ENCODE results near the gene DOK1. TPM values are rescaled to one million over a fixed set of nuclear protein-coding genes. Genes with fewer than 3 reads are reported as not detected.
A peak's percentile ranks its signal among the peaks of the same experiment; 100 is the strongest.

Gene DOK1
- total RNA-seq, 2 donors from 2014 or later, result 27.4 to 34.4 TPM

- H3K27me3 Mint-ChIP-seq, result peaks cover 3 to 6% of the 10 kb centered on the region in 2 donors
- ATAC-seq (no peak), DNase-seq (ENCODE audit: low spot score) (no peak)
- peaks cover 16 to 23% of the 10 kb centered on the region in 2 donors for H3K4me1 Mint-ChIP-seq (ENCODE audit: low read depth in 2 of 2)
- no peak overlapping the region for H3K27ac Mint-ChIP-seq
- H3K9me3 Mint-ChIP-seq, result peaks cover 9% of the 10 kb centered on the region
- no peaks in the 10 kb centered on the region for H3K36me3 Mint-ChIP-seq
- no peak overlapping the region for H3K4me3 Mint-ChIP-seq
These were observed 21.8 kb downstream of the DOK1 start for GRCh38 chr2:74576211-74576862.

DNA sequence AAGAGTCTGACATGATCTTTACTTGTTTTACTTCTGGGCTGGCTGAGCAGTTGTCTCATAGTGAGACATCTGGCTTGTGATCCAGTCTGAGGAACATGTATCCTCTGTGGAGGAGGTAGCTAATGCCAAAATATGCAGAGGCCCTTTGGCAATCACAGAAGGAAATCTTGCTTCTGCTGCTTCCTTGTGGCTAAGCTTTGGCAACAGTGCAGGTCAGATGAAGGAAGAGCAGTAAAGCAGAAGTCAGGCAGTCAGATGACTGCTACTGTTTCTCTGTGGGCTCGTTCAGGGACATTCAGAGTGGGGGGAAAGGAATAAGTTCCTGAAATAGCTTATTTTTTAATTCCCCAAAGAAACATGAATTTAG is 22.3 kb downstream of the DOK1 start:
- H3K27ac Mint-ChIP-seq, result peak overlapping the region in 1 of 2 donors; percentile 27
- peaks cover 3 to 6% of the 10 kb centered on the region in 2 donors for H3K27me3 Mint-ChIP-seq
- no peaks in the 10 kb centered on the region for H3K36me3 Mint-ChIP-seq
- H3K4me3 Mint-ChIP-seq, result no peak overlapping the region
- DNase-seq (ENCODE audit: low spot score) (no peak), ATAC-seq (no peak)
- peaks cover 16 to 23% of the 10 kb centered on the region in 2 donors for H3K4me1 Mint-ChIP-seq (ENCODE audit: low read depth in 2 of 2)
- H3K9me3 Mint-ChIP-seq, result peaks cover 9% of the 10 kb centered on the region

- peaks cover 16 to 23% of the 10 kb centered on the region in 2 donors for H3K4me1 Mint-ChIP-seq (ENCODE audit: low read depth in 2 of 2)
- no peak for DNase-seq (ENCODE audit: low spot score)
- H3K9me3 Mint-ChIP-seq, result peaks cover 9% of the 10 kb centered on the region
- peak in 1 of 2 donors; percentile 78 for ATAC-seq
- peaks cover 3 to 6% of the 10 kb centered on the region in 2 donors for H3K27me3 Mint-ChIP-seq
- H3K27ac Mint-ChIP-seq, result peak overlapping the region in 1 of 2 donors; percentile 27
- H3K4me3 Mint-ChIP-seq, result no peak overlapping the region
- H3K36me3 Mint-ChIP-seq, result no peaks in the 10 kb centered on the region
These were observed 22.9 kb downstream of the DOK1 start for GRCh38 chr2:74577448-74577847.

DNA sequence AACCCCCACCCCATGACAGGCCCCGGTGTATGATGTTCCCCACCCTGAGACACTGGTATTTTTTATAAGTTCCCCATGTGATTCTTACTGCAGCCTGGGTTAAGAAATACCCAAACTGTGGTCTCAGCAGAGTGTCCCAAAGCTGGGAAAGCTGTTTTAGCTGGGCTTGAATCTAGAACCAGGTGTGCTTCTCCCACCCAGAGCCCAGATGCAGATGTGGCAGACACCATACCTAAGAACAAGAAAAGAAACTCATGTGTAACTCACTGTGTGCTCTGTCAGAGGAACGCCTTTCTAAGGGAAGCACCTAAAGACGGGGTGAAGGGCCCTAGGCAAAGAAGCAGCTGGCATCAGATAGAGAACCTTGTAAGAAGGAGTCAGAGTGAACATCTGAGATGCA is 23.9 kb downstream of the DOK1 start:
- peaks cover 6 to 7% of the 10 kb centered on the region in 2 donors for H3K27me3 Mint-ChIP-seq
- no peak overlapping the region for H3K4me3 Mint-ChIP-seq
- ATAC-seq (no peak), DNase-seq (ENCODE audit: low spot score) (no peak)
- H3K36me3 Mint-ChIP-seq, result no peaks in the 10 kb centered on the region
- H3K27ac Mint-ChIP-seq, result no peak overlapping the region
- H3K9me3 Mint-ChIP-seq, result peaks cover 9% of the 10 kb centered on the region
- peaks cover 19 to 27% of the 10 kb centered on the region in 2 donors for H3K4me1 Mint-ChIP-seq (ENCODE audit: low read depth in 2 of 2)

DNA sequence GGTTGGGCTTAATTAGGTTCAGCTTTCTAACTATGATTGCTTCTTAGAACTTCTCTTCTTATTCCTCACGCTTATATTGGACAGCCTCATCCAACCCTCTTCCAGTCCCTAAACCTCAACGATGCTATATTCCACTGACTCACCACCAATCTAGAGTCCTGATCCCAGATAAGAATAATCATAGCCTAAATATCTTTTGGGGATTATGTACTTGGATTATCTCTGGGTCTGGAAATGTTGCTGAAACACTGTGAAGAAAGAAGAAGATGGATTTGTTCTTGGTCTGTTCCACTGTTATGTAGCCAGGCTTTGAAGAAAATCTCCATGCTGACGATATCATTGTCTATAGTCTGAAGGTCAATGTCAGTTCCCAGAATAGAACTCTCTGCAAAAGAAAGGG is 26.9 kb downstream of the DOK1 start:
- H3K9me3 Mint-ChIP-seq, result no peaks in the 10 kb centered on the region
- no peak overlapping the region for H3K27ac Mint-ChIP-seq
- no peak for ATAC-seq
- H3K27me3 Mint-ChIP-seq, result peaks cover 6 to 11% of the 10 kb centered on the region in 2 donors
- H3K4me3 Mint-ChIP-seq, result no peak overlapping the region
- no peak for DNase-seq (ENCODE audit: low spot score)
- peaks cover 9 to 35% of the 10 kb centered on the region in 2 donors for H3K4me1 Mint-ChIP-seq (ENCODE audit: low read depth in 2 of 2)
- no peaks in the 10 kb centered on the region for H3K36me3 Mint-ChIP-seq

DNA sequence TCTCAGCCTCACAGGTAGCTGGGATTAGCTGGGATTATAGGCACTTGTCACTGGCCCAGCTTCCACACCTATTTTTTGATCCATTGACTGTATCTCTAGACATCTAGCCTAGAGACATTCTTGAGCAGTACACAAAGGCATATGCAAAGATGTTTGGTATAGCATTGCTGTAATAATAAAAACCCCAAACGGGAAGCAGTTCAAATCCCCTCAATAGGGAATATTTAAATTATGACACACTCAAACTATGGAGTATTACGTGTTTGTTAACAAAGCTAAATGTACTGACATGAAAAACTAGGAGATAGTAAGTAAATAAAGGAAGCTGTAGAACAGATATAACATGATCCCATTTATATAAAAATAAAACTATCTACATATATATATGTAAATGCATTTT is 27.7 kb downstream of the DOK1 start:
- no peak for DNase-seq (ENCODE audit: low spot score)
- Mint-ChIP-seq H3K27ac (no peak overlapping the region), H3K4me3 (no peak overlapping the region)

DNA sequence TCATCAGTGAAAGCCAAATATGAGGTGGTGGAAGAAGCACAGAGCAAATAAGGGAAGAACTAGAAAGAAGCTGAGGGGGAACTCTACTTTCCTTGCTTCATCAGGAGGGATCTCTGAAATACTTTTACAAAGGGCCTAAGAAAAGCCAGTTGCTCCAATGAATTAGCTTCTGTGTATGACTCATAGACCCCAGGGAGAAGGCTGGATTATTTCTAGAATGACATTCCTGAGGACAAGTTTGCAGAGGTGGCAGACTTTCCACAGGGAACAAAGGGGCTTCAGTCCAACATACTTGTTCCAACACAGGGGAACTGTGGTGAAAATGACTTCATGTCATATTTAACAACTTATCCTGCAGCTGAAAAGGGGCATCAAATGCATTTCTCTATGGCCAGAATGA is 29.0 kb downstream of the DOK1 start:
- no peaks in the 10 kb centered on the region for H3K9me3 Mint-ChIP-seq
- no peak overlapping the region for H3K4me3 Mint-ChIP-seq
- H3K4me1 Mint-ChIP-seq (ENCODE audit: low read depth in 2 of 2), result peaks cover 6 to 28% of the 10 kb centered on the region in 2 donors
- DNase-seq (ENCODE audit: low spot score), result no peak
- peaks cover 7 to 11% of the 10 kb centered on the region in 2 donors for H3K27me3 Mint-ChIP-seq
- peak overlapping the region in 1 of 2 donors; percentile 53 for H3K27ac Mint-ChIP-seq
- H3K36me3 Mint-ChIP-seq, result no peaks in the 10 kb centered on the region
- no peak for ATAC-seq

More for the DNA sequence above, 27.7 kb downstream of the DOK1 start:
- ATAC-seq, result no peak
- H3K36me3 Mint-ChIP-seq, result no peaks in the 10 kb centered on the region
- peaks cover 6 to 11% of the 10 kb centered on the region in 2 donors for H3K27me3 Mint-ChIP-seq
- H3K4me1 Mint-ChIP-seq (ENCODE audit: low read depth in 2 of 2), result peaks cover 9 to 32% of the 10 kb centered on the region in 2 donors
- H3K9me3 Mint-ChIP-seq, result no peaks in the 10 kb centered on the region

DNA sequence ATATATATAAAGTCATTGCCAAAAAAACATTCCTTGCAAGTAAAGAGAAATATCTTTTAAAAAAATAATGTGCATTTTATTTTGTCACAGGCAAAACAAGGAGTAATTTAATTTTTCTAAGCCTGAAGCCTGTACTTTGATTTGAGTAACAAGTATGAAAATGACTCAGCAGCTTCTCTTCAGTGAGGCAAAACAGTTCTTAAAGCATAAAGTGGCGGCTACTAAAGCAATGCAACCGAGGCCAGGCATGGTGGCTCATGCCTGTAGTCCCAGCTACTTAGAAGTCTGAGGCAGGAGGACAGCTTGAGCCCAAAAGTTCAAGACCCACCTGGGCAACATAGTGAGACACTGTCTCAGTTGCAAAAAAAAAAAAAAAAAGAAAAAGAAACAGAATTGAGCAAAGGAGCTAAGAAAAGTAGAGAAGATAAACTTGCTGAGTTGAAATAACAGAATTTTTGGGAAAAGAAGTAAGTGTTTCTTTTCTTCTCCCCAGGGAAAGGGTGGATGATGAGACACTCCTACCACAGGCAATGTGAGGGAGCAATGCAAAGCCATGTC is 29.6 kb downstream of the DOK1 start:
- ATAC-seq (peak in 1 of 2 donors; percentile 74), DNase-seq (ENCODE audit: low spot score) (no peak)
- peaks cover 6 to 28% of the 10 kb centered on the region in 2 donors for H3K4me1 Mint-ChIP-seq (ENCODE audit: low read depth in 2 of 2)
- peaks cover 11 to 14% of the 10 kb centered on the region in 2 donors for H3K27me3 Mint-ChIP-seq
- H3K9me3 Mint-ChIP-seq, result no peaks in the 10 kb centered on the region
- H3K27ac Mint-ChIP-seq, result peak overlapping the region; percentile 34 to 51
- H3K4me3 Mint-ChIP-seq, result peak overlapping the region; percentile 40
- H3K36me3 Mint-ChIP-seq, result no peaks in the 10 kb centered on the region

DNA sequence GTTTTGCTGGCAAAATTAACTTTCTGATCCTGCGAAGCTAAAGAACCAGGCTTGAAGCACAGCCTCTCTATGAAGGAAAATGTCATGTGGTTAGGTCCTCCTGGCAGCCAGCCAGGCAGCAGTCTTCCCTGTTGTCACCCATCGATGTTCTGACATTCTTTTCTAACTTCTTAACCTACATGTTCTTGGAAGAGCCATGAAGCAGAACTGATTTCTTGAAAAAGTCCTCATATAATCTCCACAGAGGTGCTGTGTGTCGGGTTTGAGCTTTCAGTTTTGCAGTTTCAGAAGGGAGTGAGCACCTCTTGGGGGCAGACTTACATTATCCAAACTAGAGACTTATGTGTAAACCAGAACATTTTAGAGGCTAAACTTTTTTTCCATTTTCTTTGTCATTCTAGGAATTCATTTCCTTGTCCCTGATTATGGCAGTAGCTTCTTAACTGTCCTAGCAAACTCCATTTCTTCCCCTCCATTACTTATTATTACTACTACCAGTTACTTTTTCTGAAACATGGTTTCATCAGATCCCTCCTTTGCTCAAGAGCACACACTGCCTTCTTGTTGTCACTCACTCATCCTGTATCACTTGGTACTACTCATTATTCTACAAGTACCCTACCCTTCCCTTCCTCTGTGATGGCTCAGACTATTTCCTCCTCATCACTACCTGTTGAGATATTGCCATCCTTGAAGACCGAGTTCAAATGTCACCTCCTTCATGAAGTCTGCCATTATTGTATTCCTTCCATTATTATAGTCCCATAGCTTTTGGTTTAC is 31.1 kb downstream of the DOK1 start:
- no peaks in the 10 kb centered on the region for H3K36me3 Mint-ChIP-seq
- H3K9me3 Mint-ChIP-seq, result no peaks in the 10 kb centered on the region
- peak overlapping the region; percentile 38 for H3K4me3 Mint-ChIP-seq
- peak overlapping the region; percentile 22 to 30 for H3K27ac Mint-ChIP-seq
- DNase-seq (ENCODE audit: low spot score), result no peak
- ATAC-seq, result no peak
- H3K4me1 Mint-ChIP-seq (ENCODE audit: low read depth in 2 of 2), result peaks cover 6 to 28% of the 10 kb centered on the region in 2 donors
- H3K27me3 Mint-ChIP-seq, result peaks cover 8% of the 10 kb centered on the region in 2 donors

DNA sequence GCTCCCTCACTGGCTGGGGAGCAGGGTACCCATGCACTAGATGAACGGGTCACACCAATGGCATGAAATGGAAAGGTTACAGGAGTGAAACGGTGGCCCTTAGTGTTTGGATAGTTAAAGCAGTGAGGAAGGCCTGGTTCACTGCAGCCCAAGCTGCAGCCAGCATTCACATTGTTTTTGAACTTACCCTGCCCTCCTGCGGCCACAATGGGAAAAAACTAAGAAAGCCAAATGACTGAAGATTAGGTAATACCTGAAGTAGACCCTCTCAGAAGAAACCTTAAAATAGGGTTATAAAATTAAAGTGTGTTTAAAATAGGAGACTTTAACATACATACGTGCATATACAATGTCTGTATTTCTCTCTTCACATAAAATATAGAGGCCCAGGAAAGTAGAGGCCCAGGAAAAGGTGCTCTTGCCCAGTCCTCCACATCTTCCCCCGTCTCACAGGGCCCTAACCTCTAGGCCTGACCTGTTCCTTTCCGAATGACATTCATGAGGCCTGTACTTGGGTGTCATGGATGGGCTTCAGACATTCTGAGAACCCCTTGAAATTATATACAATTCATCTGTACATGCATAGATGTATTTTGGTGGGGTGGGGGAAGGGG is 33.3 kb downstream of the DOK1 start:
- Mint-ChIP-seq H3K4me3 (no peak overlapping the region), H3K27me3 (peaks cover 12 to 19% of the 10 kb centered on the region in 2 donors), H3K4me1 (ENCODE audit: low read depth in 2 of 2) (peaks cover 6 to 28% of the 10 kb centered on the region in 2 donors), H3K9me3 (no peaks in the 10 kb centered on the region), H3K27ac (no peak overlapping the region), H3K36me3 (no peaks in the 10 kb centered on the region)
- peak; percentile 71 for DNase-seq (ENCODE audit: low spot score)
- ATAC-seq, result peak; percentile 64 to 70

- Mint-ChIP-seq H3K27ac (no peak overlapping the region), H3K4me1 (ENCODE audit: low read depth in 2 of 2) (peaks cover 4 to 22% of the 10 kb centered on the region in 2 donors), H3K4me3 (no peak overlapping the region), H3K27me3 (peaks cover 13 to 28% of the 10 kb centered on the region in 2 donors), H3K36me3 (no peaks in the 10 kb centered on the region), H3K9me3 (no peaks in the 10 kb centered on the region)
- DNase-seq (ENCODE audit: low spot score) (no peak), ATAC-seq (no peak)
These were observed 34.1 kb downstream of the DOK1 start for GRCh38 chr2:74588664-74589063.

DNA sequence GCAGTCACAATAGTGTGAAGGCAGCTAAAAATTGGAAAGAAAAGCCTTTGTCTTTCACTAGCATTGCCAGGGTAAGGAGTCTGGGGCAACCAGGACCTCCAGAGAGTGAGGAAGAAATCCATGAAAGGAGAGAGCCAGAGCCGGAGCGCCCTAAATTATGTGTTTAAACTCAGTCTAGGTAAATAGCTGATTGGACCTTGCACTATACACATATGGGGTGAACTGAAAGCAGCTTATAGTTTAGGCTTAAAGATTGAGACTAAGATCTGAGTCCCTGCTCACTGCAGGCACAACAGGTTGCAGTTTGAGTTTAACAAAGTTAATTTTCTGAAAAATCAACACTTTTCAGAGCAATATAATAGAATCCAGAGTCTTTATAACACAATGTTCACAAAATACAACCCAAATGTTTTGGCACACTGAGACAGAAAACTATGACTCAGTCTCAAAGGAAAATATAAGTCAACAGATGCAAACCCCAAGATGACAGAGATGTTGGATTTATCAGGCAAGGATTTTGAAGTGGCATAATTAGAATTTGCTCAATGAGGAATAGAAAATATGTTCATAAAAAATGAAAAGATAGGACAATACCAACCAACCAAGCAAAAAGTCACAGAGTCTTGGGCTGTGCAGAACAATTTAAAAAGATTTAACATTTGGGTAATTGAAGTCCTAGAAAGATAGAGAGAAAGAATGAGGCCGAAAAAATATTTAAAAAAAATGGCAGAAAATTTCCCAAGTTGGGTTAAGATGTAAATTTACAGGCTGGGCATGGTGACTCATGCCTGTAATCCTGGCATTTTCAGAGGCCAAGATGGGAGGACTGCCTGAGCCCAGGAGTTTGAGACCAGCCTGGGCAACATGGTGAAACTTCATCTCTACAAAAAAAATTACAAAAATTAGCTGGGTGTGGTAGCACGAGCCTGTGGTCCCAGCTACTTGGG is 39.6 kb downstream of the DOK1 start:
- no peaks in the 10 kb centered on the region for H3K9me3 Mint-ChIP-seq
- no peak overlapping the region for H3K4me3 Mint-ChIP-seq
- ATAC-seq (no peak), DNase-seq (ENCODE audit: low spot score) (no peak)
- no peaks in the 10 kb centered on the region for H3K36me3 Mint-ChIP-seq
- peaks cover 24 to 47% of the 10 kb centered on the region in 2 donors for H3K27me3 Mint-ChIP-seq
- no peaks in the 10 kb centered on the region for H3K4me1 Mint-ChIP-seq (ENCODE audit: low read depth in 2 of 2)
- no peak overlapping the region for H3K27ac Mint-ChIP-seq

GRCh38 chr2:74596584-74596983 is 42.1 kb downstream of the DOK1 start:
- Mint-ChIP-seq H3K27me3 (peaks cover 23 to 38% of the 10 kb centered on the region in 2 donors), H3K9me3 (no peaks in the 10 kb centered on the region)

More at GRCh38 chr2:74596584-74596983, 42.1 kb downstream of the DOK1 start:
- Mint-ChIP-seq H3K36me3 (no peaks in the 10 kb centered on the region), H3K4me1 (ENCODE audit: low read depth in 2 of 2) (no peaks in the 10 kb centered on the region), H3K4me3 (no peak overlapping the region), H3K27ac (no peak overlapping the region)
- DNase-seq (ENCODE audit: low spot score) (no peak), ATAC-seq (no peak)

Measured in natural killer cell treated with Interleukin-12 subunit alpha and Interleukin-12 subunit beta and Interleukin-15 and Interleukin-18, amount 100 ng/mL, for 72 hours (primary cell).